Natural killer cell (primary cell): ENCODE measurements around the gene CYB561. TPM values are rescaled to one million over a fixed set of nuclear protein-coding genes. Genes with fewer than 3 reads are reported as not detected.

Source experiments
- ATAC-seq, 3 donors: fragments of 150-1000 bp in 2 of 3; fragments of 200-7000 bp in 1 of 3; cut with Tn5 transposase; 1 replicate in 1 of 3; 2 replicates in 2 of 3; pipeline ENCODE4 v1.10.0; 2021; ENCODE audit warnings: mild to moderate bottlenecking in 2 of 3, moderate library complexity in 2 of 3
- DNase-seq, 2 donors: peaks; one replicate each; pipeline versions ENCODE4 v3.0.0 to v3.0.0-alpha.2; 2013 to 2021; ENCODE audit warnings: mixed read lengths in 1 of 2
- H3K27ac ChIP-seq: one replicate; pipeline ENCODE4 v1.5.1; 2013; ENCODE audit warnings: mild to moderate bottlenecking, low read length
- H3K27me3 ChIP-seq: one replicate; pipeline ENCODE4 v1.6.1; 2013; ENCODE audit warnings: low read length; ENCODE audit not compliant: control insufficient read depth, insufficient read depth
- H3K36me3 ChIP-seq: one replicate; pipeline ENCODE4 v1.6.1; 2013; ENCODE audit warnings: low read length; ENCODE audit not compliant: control insufficient read depth, insufficient read depth
- H3K4me1 ChIP-seq: one replicate; pipeline ENCODE4 v1.6.1; 2013; ENCODE audit warnings: low read length; ENCODE audit not compliant: control insufficient read depth, insufficient read depth
- H3K4me3 ChIP-seq: one replicate; pipeline ENCODE4 v1.5.1; 2013; ENCODE audit warnings: low read length
- H3K9me3 ChIP-seq: one replicate; pipeline ENCODE4 v1.6.1; 2013; ENCODE audit warnings: low read length; ENCODE audit not compliant: control insufficient read depth, insufficient read depth
- H3K27ac Mint-ChIP-seq, 2 donors: one replicate each; pipeline ENCODE4 v1.8.0; 2022; ENCODE audit warnings: mild to moderate bottlenecking in 2 of 2, mixed read lengths in 2 of 2, moderate library complexity in 1 of 2
- H3K27me3 Mint-ChIP-seq, 2 donors: one replicate each; pipeline ENCODE4 v1.8.0; 2022; ENCODE audit warnings: low read depth in 2 of 2, mixed read lengths in 2 of 2
- H3K36me3 Mint-ChIP-seq: one replicate; pipeline ENCODE4 v1.8.0; 2022; ENCODE audit warnings: mixed read lengths
- H3K4me1 Mint-ChIP-seq, 2 donors: one replicate each; pipeline ENCODE4 v1.8.0; 2022; ENCODE audit warnings: mixed read lengths in 2 of 2
- H3K4me3 Mint-ChIP-seq: one replicate; pipeline ENCODE4 v1.8.0; 2022; ENCODE audit warnings: mild to moderate bottlenecking, moderate library complexity, mixed read lengths
- H3K9me3 Mint-ChIP-seq, 2 donors: one replicate each; pipeline ENCODE4 v1.8.0; 2022; ENCODE audit warnings: mixed read lengths in 2 of 2
- CTCF ChIP-seq: fragments of 200-600 bp; IDR thresholded peaks from one replicate; pipeline ENCODE4 v1.8.0; 2022; ENCODE audit warnings: antibody characterized with exemption
- WGBS: methylation state at CpG from one replicate; pipeline ENCODE4 v1.1.7; 2013; ENCODE audit warnings: missing lambda C conversion rate; ENCODE audit not compliant: insufficient coverage; 5-methylcytosine and 5-hydroxymethylcytosine counted together
- intact Hi-C: fragments of 100-400 bp; cut with micrococcal nuclease; formaldehyde crosslinking; loops from one replicate; pipeline ENCODE4 v1.14.2; 2022
- total RNA-seq, 4 donors: library from RNA; stranded (reverse); fragments of 120-200 nt in 1 of 4; gene quantifications; one replicate each; pipeline versions ENCODE4 v1.2.3 to v1.2.4, GENCODE V29; 2013 to 2022

CYB561 gene
- total RNA-seq, 3 donors from 2014 or later (not counting 1 experiment from before 2014, with no cell fraction given): 16.3 to 19.3 (median 19.2) TPM

DNA sequence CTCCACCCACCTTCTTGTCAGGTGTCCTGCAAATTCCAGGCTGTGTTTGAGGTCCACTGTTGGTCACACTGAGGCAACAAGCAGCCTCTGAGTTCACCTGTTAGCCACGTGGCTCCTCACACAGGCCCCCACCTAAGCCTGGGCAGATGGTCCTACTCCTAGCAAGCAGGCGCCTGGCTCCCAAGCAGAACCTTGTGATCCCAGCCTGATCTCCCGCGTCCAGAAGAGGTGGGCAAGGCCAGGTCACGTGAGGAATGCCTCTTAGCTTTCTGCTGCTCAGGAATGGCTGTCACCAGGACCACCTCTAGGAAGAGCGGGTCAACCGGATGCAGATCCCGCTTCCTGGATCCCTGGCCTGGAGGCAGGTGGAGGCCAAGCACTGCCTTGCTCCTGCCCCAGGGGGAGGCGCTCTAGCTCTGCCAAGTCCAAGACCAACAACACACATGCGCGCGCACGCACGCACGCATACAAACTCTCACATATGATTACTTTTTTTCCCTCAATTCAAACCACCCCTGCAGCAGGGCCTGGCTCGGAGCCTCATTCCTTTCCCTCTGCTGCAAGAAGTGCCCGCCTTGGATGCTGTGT is 9.5 kb downstream of the CYB561 start:
- intact Hi-C loops: no loop called here
- no peak overlapping the region for H3K4me3 Mint-ChIP-seq
- WGBS: 96% methylated on average over 17 of the region's 17 CpGs

DNA sequence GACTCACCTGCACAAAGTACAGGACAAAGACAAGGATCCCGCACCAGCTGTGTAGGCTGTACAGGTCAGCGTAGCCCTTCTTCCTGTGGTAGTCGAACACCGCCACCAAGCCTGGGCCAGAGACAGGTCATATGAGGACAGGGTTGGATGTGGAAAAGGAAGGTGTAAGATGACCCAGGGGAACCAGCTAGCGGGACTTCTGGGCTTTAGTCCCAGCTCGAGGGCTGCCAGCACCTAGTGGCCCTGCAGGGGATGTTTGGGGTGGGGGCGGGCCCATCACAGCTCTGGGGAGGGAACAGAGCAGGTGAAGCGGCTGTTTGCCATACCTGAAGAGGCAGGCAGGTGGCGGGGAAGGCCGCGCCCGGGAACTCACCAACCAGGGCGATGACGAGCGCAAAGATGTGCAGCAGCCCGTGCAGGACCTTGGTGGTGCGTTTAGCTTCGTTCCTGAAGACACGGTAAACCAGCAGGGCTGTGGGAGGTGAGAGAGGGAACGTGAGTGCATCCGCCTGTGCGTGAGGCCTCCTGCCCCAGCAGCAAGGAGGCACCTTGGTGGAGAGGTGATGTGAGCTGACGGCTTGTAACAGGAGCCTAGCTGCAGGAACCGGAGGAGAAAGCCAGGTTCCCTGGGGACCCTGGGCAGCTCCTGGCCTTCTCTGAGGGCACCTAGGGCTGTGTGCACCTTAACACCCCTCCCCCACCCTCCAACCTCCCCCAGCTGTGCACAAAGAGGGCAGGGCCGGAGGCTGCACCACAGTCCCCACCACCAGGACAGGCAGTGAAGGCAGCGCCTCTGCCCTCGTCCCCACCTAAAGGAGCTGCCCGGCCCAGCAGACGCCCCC is 10.2 kb downstream of the CYB561 start:
- Mint-ChIP-seq H3K9me3 (no peaks in the 10 kb centered on the region), H3K4me3 (no peak overlapping the region), H3K27me3 (no peaks in the 10 kb centered on the region), H3K4me1 (peaks cover 22 to 48% of the 10 kb centered on the region in 2 donors), H3K27ac (no peak overlapping the region), H3K36me3 (no peaks in the 10 kb centered on the region)
- peaks cover 3% of the 10 kb centered on the region for H3K36me3 ChIP-seq
- peaks cover 69% of the 10 kb centered on the region for H3K4me1 ChIP-seq
- 86% methylated on average over 29 of the region's 29 CpGs for WGBS
- no peak for DNase-seq
- TF ChIP-seq CTCF: no peak
- H3K27ac ChIP-seq: no peak overlapping the region
- no peaks in the 10 kb centered on the region for H3K9me3 ChIP-seq
- H3K27me3 ChIP-seq: no peaks in the 10 kb centered on the region
- no peak overlapping the region for H3K4me3 ChIP-seq
- no peak for ATAC-seq
- intact Hi-C loops: no loop called here

More for the DNA sequence above, 9.5 kb downstream of the CYB561 start:
- TF ChIP-seq CTCF: no peak
- Histone ChIP-seq H3K27me3 (no peaks in the 10 kb centered on the region), H3K4me3 (no peak overlapping the region), H3K36me3 (peaks cover 3% of the 10 kb centered on the region), H3K9me3 (no peaks in the 10 kb centered on the region), H3K4me1 (peaks cover 72% of the 10 kb centered on the region), H3K27ac (no peak overlapping the region)
- Mint-ChIP-seq H3K27ac (no peak overlapping the region), H3K4me1 (peaks cover 26 to 52% of the 10 kb centered on the region in 2 donors), H3K27me3 (no peaks in the 10 kb centered on the region), H3K36me3 (no peaks in the 10 kb centered on the region), H3K9me3 (no peaks in the 10 kb centered on the region)
- ATAC-seq: no peak
- no peak for DNase-seq

DNA sequence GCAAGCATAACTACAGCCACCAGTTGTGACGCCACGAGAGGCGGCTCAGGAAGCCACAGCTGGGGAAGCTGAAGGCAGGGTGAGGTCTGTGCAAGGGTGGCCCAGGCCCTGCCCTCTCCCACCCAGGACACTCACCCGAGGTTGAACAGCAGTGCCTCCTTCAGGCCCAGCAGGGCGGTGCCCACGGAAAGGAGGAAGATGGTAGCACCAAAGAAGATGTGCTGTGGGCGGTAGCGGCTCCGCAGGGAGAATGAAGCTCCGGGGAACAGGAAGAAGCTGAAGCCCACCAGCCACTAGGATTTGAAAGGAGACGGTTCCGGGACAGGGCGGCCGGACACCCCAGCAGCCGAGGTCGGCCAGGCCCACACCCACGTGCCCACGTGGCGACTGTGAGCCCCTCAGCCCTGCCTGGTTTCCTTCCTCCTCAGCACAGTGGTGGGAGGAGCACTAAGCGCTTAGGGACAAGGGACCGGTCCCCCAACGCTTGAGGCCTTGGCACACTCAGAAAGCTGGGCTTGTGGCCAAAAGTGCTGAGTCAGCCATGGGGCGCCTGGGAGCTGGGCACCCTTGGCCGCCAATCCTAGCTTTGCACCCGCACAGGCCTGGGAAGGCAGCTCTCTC is 11.0 kb downstream of the CYB561 start:
- peaks cover 14 to 40% of the 10 kb centered on the region in 2 donors for H3K4me1 Mint-ChIP-seq
- H3K9me3 ChIP-seq: no peaks in the 10 kb centered on the region
- peak; percentile 39 for TF ChIP-seq CTCF
- ATAC-seq (peak; percentile 90 to 97 (median 95)), DNase-seq (peak; percentile 51 to 76)
- H3K27ac ChIP-seq: peak overlapping the region; percentile 34
- H3K4me1 ChIP-seq: peaks cover 60% of the 10 kb centered on the region
- peaks cover 3% of the 10 kb centered on the region for H3K36me3 ChIP-seq
- intact Hi-C loops: no loop called here
- no peaks in the 10 kb centered on the region for H3K27me3 ChIP-seq
- no peaks in the 10 kb centered on the region for H3K36me3 Mint-ChIP-seq
- peak overlapping the region; percentile 77 to 85 for H3K27ac Mint-ChIP-seq
- H3K27me3 Mint-ChIP-seq: no peaks in the 10 kb centered on the region
- 27% methylated on average over 25 of the region's 25 CpGs for WGBS
- no peak overlapping the region for H3K4me3 ChIP-seq
- peak overlapping the region; percentile 84 for H3K4me3 Mint-ChIP-seq
- no peaks in the 10 kb centered on the region for H3K9me3 Mint-ChIP-seq
